Rectal smooth muscle tissue (tissue), 1 donor: ENCODE results near the gene TMEM221.
"Not testable (repeated sequence)": the region's sequence is repeated elsewhere in the genome, so short reads cannot be mapped to it uniquely, and the experiment has no call there.

Experiments
- H3K27ac ChIP-seq: one replicate; pipeline ENCODE4 v1.7.0; 2013; ENCODE audit warnings: low read depth, low read length, inconsistent platforms
- H3K27me3 ChIP-seq: one replicate; pipeline ENCODE4 v1.7.0; 2013; ENCODE audit warnings: low read length; ENCODE audit not compliant: control insufficient read depth, insufficient read depth
- H3K36me3 ChIP-seq: one replicate; pipeline ENCODE4 v1.7.0; 2013; ENCODE audit warnings: low read length; ENCODE audit not compliant: control insufficient read depth, insufficient read depth
- H3K4me1 ChIP-seq: one replicate; pipeline ENCODE4 v1.7.0; 2013; ENCODE audit warnings: low read length; ENCODE audit not compliant: control insufficient read depth, insufficient read depth
- H3K4me3 ChIP-seq: one replicate; pipeline ENCODE4 v1.7.0; 2013; ENCODE audit warnings: low read length
- H3K9ac ChIP-seq: one replicate; pipeline ENCODE4 v1.7.0; 2013; ENCODE audit warnings: low read length

Gene TMEM221

DNA sequence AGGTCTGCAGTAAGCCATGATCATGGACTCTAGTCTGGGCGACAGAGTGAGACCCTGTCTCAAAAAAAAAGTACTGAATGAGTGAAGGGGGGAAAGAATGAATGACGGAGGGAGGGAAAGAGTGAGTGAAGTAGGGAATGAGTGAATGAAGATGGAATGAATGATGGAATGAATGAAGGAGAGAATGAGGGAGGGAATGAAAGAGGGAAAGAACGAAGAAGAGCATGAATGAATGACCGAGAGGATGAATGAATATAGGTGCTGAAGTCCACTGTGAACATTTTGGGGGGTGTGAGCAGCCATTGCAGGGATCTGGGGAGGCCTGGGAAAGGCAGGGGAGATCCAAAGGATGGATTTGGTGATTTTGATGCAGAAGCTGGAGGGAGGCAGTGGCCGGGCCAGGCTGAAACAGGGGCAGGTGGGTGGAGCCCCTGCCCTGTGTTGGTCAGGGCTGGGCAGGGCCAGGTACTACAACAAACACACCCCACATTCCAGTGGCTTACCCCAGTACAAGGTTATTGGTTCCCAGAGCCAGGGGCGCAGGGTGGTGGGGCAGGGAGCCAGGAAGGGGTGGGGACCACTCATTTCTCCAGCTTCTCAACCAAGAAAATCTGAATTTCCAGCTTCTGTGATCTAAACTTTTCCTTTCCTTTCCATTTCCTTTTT is 36.2 kb upstream of the TMEM221 start:
- no peak overlapping the region for H3K9ac ChIP-seq
- H3K27me3 ChIP-seq: no peaks in the 10 kb centered on the region
- no peaks in the 10 kb centered on the region for H3K36me3 ChIP-seq
- no peak overlapping the region for H3K27ac ChIP-seq
- H3K4me3 ChIP-seq: no peak overlapping the region
- no peaks in the 10 kb centered on the region for H3K4me1 ChIP-seq

DNA sequence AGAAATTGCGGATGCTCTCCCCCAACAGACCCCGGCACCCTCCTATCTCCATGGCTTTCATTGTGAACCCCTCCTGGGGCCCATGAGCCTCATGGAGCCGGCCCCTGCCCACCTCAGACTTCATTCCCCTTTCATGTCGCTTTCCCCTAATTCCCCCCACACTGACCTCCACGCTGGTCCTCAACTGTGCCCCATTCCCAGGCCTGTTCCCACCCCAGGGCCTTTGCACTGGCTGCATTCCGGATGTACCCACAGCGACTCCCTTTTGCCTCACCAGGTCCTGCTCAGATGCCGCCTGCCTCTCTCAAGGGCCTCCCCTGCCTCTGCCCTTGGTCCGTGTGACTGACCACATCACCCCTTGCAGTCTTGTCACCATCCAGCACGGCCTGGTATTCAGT is 35.1 kb upstream of the TMEM221 start:
- Histone ChIP-seq H3K27ac (no peak overlapping the region), H3K4me1 (no peaks in the 10 kb centered on the region), H3K9ac (no peak overlapping the region)

DNA sequence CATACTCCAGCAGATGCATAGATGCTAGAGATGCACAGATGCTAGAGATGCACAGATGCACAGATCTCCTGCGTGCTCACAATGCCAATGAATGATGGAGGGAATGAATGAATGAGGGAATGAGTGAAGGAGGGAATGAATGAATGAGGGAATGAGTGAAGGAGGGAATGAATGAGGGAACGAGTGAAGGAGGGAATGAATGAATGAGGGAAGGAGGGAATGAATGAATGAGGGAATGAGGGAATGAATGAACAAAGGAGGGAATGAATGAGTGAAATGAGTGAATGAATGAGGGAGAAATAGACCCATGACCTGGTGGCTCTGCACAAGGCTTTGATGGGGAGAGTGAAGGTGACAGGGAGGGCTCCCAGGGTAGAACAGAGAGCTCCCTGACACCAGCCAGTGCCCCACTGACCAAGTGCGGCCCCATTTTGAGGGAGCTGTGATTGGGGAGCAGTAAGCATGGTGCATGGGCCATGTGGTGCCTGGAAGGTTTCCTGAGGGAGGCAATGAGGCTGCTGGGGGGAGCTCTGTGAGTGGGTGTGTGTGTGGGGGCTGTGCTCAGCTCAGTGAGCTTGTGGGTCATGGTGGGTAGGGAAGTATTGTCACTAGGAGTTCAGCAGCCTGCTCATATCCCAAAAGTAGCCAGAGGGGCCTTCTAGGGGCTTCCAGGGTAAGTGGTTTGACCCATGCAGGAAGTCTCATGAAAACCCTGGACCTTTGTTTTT is 34.6 kb upstream of the TMEM221 start:
- no peaks in the 10 kb centered on the region for H3K36me3 ChIP-seq
- H3K27me3 ChIP-seq: no peaks in the 10 kb centered on the region
- H3K27ac ChIP-seq: no peak overlapping the region
- H3K4me3 ChIP-seq: no peak overlapping the region
- no peak overlapping the region for H3K9ac ChIP-seq
- H3K4me1 ChIP-seq: no peaks in the 10 kb centered on the region

More for the DNA sequence above, 35.1 kb upstream of the TMEM221 start:
- no peaks in the 10 kb centered on the region for H3K36me3 ChIP-seq
- no peaks in the 10 kb centered on the region for H3K27me3 ChIP-seq
- no peak overlapping the region for H3K4me3 ChIP-seq

DNA sequence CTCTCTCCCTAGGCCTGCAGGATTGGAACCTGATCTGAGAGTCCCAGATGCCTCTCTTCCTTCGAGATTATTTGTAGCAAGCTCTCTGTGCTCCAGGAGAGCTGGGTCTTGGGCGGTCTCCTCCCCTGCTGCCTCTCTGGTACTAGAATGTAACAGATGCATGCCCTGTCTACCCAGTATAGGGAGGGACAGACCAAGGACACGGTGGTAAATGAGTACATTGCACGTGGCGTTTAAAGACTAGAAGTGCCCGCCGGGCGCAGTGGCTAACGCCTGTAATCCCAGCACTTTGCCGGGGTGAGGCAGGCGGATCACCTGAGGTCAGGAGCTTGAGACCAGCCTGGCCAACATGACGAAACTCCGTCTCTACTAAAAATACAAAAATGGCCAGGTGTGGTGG is 33.5 kb upstream of the TMEM221 start:
- H3K36me3 ChIP-seq: no peaks in the 10 kb centered on the region
- H3K4me3 ChIP-seq: no peak overlapping the region
- no peak overlapping the region for H3K27ac ChIP-seq
- no peaks in the 10 kb centered on the region for H3K4me1 ChIP-seq
- no peak overlapping the region for H3K9ac ChIP-seq
- H3K27me3 ChIP-seq: no peaks in the 10 kb centered on the region

DNA sequence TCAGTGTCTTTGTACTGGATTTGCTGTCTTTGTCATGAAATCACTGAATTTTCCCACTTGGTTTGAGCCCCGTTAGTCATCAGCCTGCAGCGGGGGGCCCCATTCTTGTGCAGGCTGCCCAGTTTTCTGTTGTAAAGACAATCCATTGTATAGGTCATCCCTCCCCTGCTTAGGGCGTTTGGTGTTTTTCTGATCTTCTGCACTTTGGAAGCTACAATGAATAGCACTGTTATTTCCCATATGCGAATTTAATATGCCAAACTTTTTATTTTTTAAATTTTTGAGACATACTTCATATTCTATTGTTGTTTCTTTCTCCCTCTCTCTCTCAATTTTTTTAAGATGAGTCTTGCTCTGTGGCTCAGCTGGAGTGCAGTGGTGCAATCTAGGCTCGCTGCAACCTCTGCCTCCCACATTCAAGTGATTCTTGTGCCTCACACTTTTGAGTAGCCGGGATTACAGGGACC is 30.9 kb upstream of the TMEM221 start:
- Histone ChIP-seq H3K4me3 (no peak overlapping the region), H3K36me3 (no peaks in the 10 kb centered on the region), H3K27ac (no peak overlapping the region), H3K9ac (no peak overlapping the region), H3K27me3 (no peaks in the 10 kb centered on the region), H3K4me1 (peaks cover 2% of the 10 kb centered on the region)

DNA sequence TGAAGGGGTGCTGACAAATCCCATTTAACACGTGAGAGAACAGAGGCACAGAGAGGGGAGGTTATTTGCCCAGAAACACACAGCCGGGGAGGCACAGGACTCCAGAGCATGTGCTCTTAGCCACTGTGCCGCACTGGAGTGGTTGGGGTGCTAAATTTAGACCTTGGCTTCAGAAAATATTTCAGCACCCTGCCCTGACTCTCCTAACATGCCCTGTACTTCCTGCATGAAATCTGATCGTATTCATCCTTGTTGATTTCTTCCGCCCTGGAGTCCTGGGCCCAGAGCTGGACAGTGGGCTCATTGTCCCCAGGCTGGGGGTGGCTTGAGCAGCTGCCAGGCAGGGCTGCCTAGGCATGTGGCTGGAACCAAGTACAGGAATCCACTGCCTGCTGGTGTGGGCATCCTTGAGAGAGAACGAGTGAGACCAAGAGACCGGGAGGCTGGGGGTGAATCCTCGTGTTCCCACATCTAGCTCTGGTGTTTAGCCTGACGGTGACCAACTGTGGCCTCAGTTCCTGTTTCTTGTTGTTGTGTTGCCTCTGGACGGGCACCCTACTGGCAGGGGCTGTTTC is 27.2 kb upstream of the TMEM221 start:
- H3K4me3 ChIP-seq: no peak overlapping the region
- no peaks in the 10 kb centered on the region for H3K27me3 ChIP-seq
- no peak overlapping the region for H3K9ac ChIP-seq
- peaks cover 6% of the 10 kb centered on the region for H3K4me1 ChIP-seq
- peak overlapping the region; percentile 51 for H3K27ac ChIP-seq
- H3K36me3 ChIP-seq: no peaks in the 10 kb centered on the region

DNA sequence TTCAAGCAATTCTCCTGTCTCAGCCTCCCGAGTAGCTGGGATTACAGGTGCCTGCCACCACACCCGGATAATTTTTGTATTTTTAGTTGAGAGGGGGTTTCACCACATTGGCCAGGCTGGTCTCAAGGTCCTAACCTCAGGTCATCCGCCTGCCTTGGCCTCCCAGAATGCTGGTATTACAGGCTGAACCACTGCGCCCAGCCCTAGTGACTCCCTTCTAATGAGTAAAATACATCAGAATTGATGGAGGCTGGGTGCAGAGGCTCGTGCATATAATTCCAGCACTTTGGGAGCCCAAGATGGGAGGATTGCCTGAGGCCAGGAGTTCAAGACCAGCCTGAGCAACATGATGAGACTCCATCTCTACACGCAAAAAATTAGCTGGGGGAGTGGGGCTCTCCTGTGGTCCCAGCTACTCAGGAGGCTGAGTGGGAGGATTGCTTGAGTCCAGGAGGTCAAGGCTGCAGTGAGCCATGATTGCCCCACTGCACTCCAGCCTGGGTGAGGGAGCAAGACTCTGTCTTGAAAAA is 26.6 kb upstream of the TMEM221 start:
- H3K27ac ChIP-seq: peak overlapping the region; percentile 14
- not testable (repeated sequence) for H3K27me3 ChIP-seq, H3K9ac ChIP-seq, H3K4me3 ChIP-seq, H3K36me3 ChIP-seq, H3K4me1 ChIP-seq

DNA sequence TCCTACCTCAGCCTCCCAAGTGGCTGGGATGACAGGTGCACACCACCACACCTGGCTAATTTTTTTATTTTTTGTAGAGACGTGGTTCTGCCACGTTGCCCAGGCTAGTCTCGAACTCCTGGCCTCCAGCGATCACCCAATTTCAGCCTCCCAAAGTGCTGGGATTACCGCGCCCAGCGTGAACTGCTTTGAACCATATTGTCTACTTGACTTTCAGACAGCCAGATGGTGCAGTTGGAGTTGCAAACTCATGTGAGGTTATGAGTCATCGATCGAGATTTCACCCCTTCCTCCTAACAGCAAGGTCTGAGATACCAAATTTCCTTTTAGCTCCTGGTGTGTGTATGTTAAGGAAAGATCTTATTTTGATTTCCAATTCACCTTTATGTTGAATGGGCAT is 24.6 kb upstream of the TMEM221 start:
- Histone ChIP-seq H3K27me3 (no peaks in the 10 kb centered on the region), H3K4me3 (no peak overlapping the region), H3K9ac (no peak overlapping the region), H3K36me3 (no peaks in the 10 kb centered on the region), H3K4me1 (peaks cover 16% of the 10 kb centered on the region), H3K27ac (no peak overlapping the region)

DNA sequence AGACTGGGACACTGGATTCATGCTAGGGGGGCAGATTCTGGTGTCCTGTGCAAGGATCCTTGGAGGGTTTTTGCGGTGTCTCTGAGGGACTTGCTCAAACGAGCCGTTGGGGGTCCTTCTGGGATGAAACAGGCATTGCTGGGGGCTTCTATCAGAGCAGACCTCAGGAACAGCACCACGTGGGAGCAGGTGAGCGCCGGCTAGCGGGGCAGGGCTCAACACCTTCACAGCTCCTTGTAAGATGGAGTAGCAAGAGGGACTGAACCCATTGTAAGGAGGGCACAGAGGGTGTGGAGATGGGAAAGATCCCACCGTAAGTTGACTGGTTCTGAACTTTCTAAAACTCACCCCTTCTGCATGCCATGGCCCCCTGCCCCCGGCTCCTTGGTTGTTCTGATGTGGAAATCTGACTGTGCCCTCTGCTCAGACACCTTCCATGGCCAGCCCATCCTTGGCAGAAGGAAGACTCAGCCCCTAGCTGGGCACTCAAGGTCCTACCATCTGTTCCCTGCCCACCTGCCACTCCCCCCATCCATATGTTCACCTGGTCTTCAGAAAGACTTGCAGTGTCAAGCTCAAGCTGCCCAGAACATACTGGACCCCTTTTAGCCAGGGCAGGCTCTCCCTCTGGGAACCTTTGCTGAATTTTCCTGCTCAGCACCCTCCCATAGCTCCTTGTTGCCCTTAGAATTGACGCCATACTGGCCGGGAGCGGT is 23.1 kb upstream of the TMEM221 start:
- no peak overlapping the region for H3K27ac ChIP-seq
- no peaks in the 10 kb centered on the region for H3K36me3 ChIP-seq
- no peaks in the 10 kb centered on the region for H3K27me3 ChIP-seq
- H3K4me3 ChIP-seq: peak overlapping the region; percentile 63
- no peak overlapping the region for H3K9ac ChIP-seq
- H3K4me1 ChIP-seq: peaks cover 16% of the 10 kb centered on the region

DNA sequence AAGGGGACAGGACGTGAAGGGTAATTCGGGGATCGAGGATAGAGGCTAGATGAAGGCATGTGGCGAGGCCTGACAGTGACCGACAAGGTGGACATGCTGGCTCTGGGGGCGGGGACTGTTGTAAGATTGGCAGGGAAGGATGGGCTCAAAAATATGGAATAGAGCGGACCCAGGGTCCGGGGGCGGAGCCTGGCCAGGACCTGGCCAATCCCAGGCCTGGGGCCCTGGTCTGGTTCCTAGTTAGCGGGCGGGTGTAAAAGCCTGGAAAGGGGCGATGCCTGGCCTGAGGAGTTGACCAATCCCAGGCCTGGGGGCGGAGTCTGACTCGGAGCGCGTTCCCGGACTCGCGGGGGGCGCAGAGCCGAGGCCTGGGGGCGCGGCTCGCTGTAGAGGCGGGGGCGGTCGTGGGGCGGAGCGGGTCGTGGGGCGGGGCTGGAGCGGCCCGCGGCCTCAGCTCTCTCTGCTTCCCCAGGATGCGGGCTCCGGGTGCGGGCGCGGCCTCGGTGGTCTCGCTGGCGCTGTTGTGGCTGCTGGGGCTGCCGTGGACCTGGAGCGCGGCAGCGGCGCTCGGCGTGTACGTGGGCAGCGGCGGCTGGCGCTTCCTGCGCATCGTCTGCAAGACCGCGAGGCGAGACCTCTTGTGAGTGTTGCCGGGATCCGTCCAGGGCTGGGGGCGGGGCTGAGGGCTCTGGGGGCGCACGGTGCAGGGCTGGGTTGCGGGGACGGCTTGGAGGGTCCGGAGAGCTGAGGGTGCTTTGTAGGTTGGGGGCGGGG is 21.8 kb upstream of the TMEM221 start, which contains the start of gene SLC27A1:
Gene SLC27A1 (plus strand): TSS at position 457 of the 774 bp plus-strand sequence. CDS start 17 bp downstream, at position 474.
- Histone ChIP-seq H3K4me1 (peaks cover 13% of the 10 kb centered on the region), H3K4me3 (peak within 1 kb of the TSS; percentile 94), H3K27me3 (no peaks in the 10 kb centered on the region), H3K36me3 (no peaks in the 10 kb centered on the region), H3K9ac (peak within 1 kb of the TSS; percentile 39), H3K27ac (peak within 1 kb of the TSS; percentile 85)

DNA sequence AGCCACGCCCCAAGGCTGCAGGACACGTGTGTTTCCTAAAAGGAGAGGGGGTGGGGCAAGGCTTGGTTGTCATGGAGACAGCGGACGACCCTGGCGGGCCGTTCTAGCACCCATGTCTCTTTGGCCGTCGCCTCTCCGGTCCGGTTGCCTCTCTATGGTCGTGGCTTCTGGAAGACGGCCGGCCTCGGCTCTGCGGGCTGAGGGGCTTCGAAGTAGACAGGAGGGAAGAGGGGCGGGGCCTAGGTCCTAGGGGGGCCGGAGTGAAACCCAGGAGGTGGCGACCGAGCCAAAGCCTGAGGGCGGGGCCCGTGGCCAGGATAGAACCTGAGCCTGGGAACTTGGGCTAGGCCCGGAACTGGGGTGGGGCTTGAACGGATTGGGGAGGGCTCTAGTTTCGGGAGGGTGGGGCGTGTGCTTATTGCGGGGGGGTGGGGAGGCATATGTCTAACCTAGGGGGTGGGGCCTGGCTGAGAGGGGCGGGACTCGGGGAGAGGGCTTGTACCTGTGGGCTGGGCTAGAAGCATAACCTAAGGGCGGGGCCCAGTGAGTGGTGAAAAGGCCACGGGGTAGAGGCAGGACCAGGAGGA is 21.1 kb upstream of the TMEM221 start:
- H3K9ac ChIP-seq: peak overlapping the region; percentile 39
- no peaks in the 10 kb centered on the region for H3K27me3 ChIP-seq
- peak overlapping the region; percentile 85 for H3K27ac ChIP-seq
- peaks cover 13% of the 10 kb centered on the region for H3K4me1 ChIP-seq
- H3K4me3 ChIP-seq: peak overlapping the region; percentile 94
- no peaks in the 10 kb centered on the region for H3K36me3 ChIP-seq
